ENCODE results near the gene SMCO4.
"Not testable (repeated sequence)": the region's sequence is repeated elsewhere in the genome, so short reads cannot be mapped to it uniquely, and the experiment has no call there.

Gene SMCO4

DNA sequence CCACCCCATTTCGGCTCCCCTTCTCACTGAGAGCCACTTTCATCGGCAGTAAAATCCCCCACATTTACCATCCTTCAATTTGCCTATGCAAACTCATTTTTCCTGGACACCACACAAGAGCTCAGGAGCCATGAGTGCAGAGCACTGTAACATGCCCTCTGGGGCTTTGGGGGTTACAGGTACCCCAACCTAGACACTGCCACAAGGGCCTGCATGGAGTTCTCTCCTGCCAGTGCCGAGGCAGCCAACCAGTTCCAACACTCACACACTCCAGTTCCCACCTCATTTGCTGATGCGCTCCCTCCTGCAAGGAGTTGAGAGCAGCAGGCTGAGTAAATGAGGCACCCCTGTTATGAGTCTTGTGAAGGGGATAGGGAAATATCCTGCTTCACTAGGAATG lies 76.1 kb downstream of the SMCO4 start:
- Histone ChIP-seq H3K4me3 (ENCODE audit: low read depth, low read length, poor library complexity, severe bottlenecking) (no peak overlapping the region), H3K4me1 (ENCODE audit: insufficient read depth, low read length, severe bottlenecking) (no peaks in the 10 kb centered on the region), H3F3A (ENCODE audit: insufficient read depth, low read length) (no peaks in the 10 kb centered on the region), H3K79me2 (ENCODE audit: insufficient read depth, low read length) (no peaks in the 10 kb centered on the region), H2AFZ (ENCODE audit: low read length) (no peak overlapping the region), H3K27me3 (ENCODE audit: insufficient read depth, low read length) (no peaks in the 10 kb centered on the region), H3K27ac (ENCODE audit: low read depth, low read length, poor library complexity, severe bottlenecking) (no peak overlapping the region), H3K9me2 (ENCODE audit: low read depth, low read length) (no peaks in the 10 kb centered on the region), H3K4me2 (ENCODE audit: low read length) (no peak overlapping the region), H3K36me3 (ENCODE audit: insufficient read depth, low read length) (no peaks in the 10 kb centered on the region), H3K9me3 (ENCODE audit: low read length) (no peaks in the 10 kb centered on the region), H4K20me1 (ENCODE audit: insufficient read depth, low read length) (no peaks in the 10 kb centered on the region), H3K9ac (ENCODE audit: low read length) (no peak overlapping the region)
- TF ChIP-seq EZH2 (IDR thresholded peaks at IDR 0.05; ENCODE audit: borderline replicate concordance, low read length) = no peak
- TF ChIP-seq, protein P1, sequence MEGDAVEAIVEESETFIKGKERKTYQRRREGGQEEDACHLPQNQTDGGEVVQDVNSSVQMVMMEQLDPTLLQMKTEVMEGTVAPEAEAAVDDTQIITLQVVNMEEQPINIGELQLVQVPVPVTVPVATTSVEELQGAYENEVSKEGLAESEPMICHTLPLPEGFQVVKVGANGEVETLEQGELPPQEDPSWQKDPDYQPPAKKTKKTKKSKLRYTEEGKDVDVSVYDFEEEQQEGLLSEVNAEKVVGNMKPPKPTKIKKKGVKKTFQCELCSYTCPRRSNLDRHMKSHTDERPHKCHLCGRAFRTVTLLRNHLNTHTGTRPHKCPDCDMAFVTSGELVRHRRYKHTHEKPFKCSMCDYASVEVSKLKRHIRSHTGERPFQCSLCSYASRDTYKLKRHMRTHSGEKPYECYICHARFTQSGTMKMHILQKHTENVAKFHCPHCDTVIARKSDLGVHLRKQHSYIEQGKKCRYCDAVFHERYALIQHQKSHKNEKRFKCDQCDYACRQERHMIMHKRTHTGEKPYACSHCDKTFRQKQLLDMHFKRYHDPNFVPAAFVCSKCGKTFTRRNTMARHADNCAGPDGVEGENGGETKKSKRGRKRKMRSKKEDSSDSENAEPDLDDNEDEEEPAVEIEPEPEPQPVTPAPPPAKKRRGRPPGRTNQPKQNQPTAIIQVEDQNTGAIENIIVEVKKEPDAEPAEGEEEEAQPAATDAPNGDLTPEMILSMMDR (IDR thresholded peaks at IDR 0.05; ENCODE audit: low read length) = no peak

DNA sequence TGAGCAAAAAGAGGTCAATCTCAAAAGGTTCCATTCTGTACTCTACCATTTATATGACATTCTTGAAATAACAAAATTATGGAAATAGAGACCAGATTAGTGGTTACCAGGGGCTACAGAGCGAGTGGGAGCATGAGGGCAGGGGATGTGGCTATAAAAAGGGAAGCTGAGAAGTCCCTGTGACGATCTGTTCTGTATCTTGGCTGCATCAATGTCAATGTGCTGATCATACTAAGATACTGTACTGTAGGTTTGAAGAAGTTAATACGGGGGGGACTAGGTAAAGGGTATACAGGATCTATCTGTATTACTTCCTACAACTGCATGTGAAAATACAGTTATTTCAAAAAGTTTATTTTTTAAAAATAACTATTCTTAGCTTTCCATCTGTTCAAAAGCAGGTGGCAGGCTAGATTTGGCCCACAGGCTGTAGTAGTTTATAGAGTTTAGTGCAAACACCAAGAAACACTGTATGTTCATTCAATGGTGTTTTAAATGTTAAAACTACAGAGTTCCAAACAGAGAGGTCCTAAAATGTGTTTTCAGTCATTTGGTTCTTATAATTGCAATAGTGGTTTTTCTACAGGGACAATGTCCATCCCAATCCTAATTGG lies 78.2 kb downstream of the SMCO4 start:
- TF ChIP-seq EZH2 (IDR thresholded peaks at IDR 0.05; ENCODE audit: borderline replicate concordance, low read length) = no peak
- TF ChIP-seq, protein P1 (IDR thresholded peaks at IDR 0.05; ENCODE audit: low read length) = no peak
- no peaks in the 10 kb centered on the region for H3K4me1 ChIP-seq (ENCODE audit: insufficient read depth, low read length, severe bottlenecking)
- H3K9me2 ChIP-seq (ENCODE audit: low read depth, low read length) = no peaks in the 10 kb centered on the region
- H3K9me3 ChIP-seq (ENCODE audit: low read length) = no peaks in the 10 kb centered on the region
- no peaks in the 10 kb centered on the region for H3K27me3 ChIP-seq (ENCODE audit: insufficient read depth, low read length)
- no peaks in the 10 kb centered on the region for H4K20me1 ChIP-seq (ENCODE audit: insufficient read depth, low read length)
- H3K4me3 ChIP-seq (ENCODE audit: low read depth, low read length, poor library complexity, severe bottlenecking) = no peak overlapping the region
- H3F3A ChIP-seq (ENCODE audit: insufficient read depth, low read length) = no peaks in the 10 kb centered on the region
- H3K4me2 ChIP-seq (ENCODE audit: low read length) = no peak overlapping the region
- H3K36me3 ChIP-seq (ENCODE audit: insufficient read depth, low read length) = no peaks in the 10 kb centered on the region
- H3K79me2 ChIP-seq (ENCODE audit: insufficient read depth, low read length) = no peaks in the 10 kb centered on the region
- H3K9ac ChIP-seq (ENCODE audit: low read length) = no peak overlapping the region
- H2AFZ ChIP-seq (ENCODE audit: low read length) = no peak overlapping the region
- no peak overlapping the region for H3K27ac ChIP-seq (ENCODE audit: low read depth, low read length, poor library complexity, severe bottlenecking)

DNA sequence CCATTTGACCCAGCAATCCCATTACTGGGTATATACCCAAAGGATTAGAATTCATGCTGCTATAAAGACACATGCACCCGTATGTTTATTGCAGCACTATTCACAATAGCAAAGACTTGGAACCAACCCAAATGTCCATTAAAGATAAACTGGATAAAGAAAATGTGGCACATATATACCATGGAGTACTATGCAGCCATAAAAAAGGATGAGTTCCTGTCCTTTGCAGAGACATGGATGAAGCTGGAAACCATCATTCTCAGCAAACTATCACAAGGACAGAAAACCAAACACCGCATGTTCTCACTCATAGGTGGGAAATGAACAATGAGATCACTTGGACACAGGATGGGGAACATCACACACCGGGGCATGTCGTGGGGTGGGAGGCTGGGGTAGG lies 79.5 kb downstream of the SMCO4 start:
- not testable (repeated sequence) for H3F3A ChIP-seq (ENCODE audit: insufficient read depth, low read length); H3K27me3 ChIP-seq (ENCODE audit: insufficient read depth, low read length); H3K36me3 ChIP-seq (ENCODE audit: insufficient read depth, low read length)

DNA sequence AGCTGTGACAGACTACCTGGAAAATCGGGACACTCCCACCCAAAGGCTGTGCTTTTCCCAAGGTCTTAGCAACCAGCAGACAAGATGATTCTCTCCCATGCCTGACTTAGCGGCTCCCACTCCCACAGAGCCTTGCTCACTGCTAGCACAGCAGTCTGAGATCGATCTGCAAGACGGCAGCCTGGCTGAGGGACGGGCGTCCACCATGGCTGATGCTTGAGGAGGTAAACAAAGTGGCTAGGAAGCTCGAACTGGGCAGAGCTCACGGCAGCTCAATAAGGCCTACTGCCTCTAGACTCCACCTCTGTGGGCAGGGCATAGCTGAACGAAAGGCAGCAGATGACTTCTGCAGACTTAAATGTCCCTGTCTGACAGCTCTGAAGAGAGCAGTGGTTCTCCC lies 84.9 kb downstream of the SMCO4 start:
- no peaks in the 10 kb centered on the region for H3K36me3 ChIP-seq (ENCODE audit: insufficient read depth, low read length)
- H3K9me3 ChIP-seq (ENCODE audit: low read length) = no peaks in the 10 kb centered on the region
- no peak overlapping the region for H3K27ac ChIP-seq (ENCODE audit: low read depth, low read length, poor library complexity, severe bottlenecking)
- H3K9me2 ChIP-seq (ENCODE audit: low read depth, low read length) = no peaks in the 10 kb centered on the region
- no peak overlapping the region for H3K4me2 ChIP-seq (ENCODE audit: low read length)
- no peak overlapping the region for H2AFZ ChIP-seq (ENCODE audit: low read length)
- H3K9ac ChIP-seq (ENCODE audit: low read length) = no peak overlapping the region
- H3F3A ChIP-seq (ENCODE audit: insufficient read depth, low read length) = no peaks in the 10 kb centered on the region
- no peaks in the 10 kb centered on the region for H3K4me1 ChIP-seq (ENCODE audit: insufficient read depth, low read length, severe bottlenecking)
- H3K4me3 ChIP-seq (ENCODE audit: low read depth, low read length, poor library complexity, severe bottlenecking) = no peak overlapping the region
- no peak for TF ChIP-seq EZH2 (IDR thresholded peaks at IDR 0.05; ENCODE audit: borderline replicate concordance, low read length)
- TF ChIP-seq, protein P1 (IDR thresholded peaks at IDR 0.05; ENCODE audit: low read length) = no peak
- no peaks in the 10 kb centered on the region for H3K79me2 ChIP-seq (ENCODE audit: insufficient read depth, low read length)
- H4K20me1 ChIP-seq (ENCODE audit: insufficient read depth, low read length) = no peaks in the 10 kb centered on the region
- no peaks in the 10 kb centered on the region for H3K27me3 ChIP-seq (ENCODE audit: insufficient read depth, low read length)

More for the DNA sequence above, 79.5 kb downstream of the SMCO4 start:
- not testable (repeated sequence) for H3K79me2 ChIP-seq (ENCODE audit: insufficient read depth, low read length); H3K9me3 ChIP-seq (ENCODE audit: low read length); H3K4me1 ChIP-seq (ENCODE audit: insufficient read depth, low read length, severe bottlenecking); H3K9me2 ChIP-seq (ENCODE audit: low read depth, low read length); H3K4me2 ChIP-seq (ENCODE audit: low read length); H2AFZ ChIP-seq (ENCODE audit: low read length); H4K20me1 ChIP-seq (ENCODE audit: insufficient read depth, low read length); H3K27ac ChIP-seq (ENCODE audit: low read depth, low read length, poor library complexity, severe bottlenecking); H3K9ac ChIP-seq (ENCODE audit: low read length); H3K4me3 ChIP-seq (ENCODE audit: low read depth, low read length, poor library complexity, severe bottlenecking)

Measured in OCI-LY1 (cell line).